Activated T-cell treated with anti-CD3 and anti-CD28 coated beads for 1 hour (primary cell): ENCODE results near the gene COPS9.

Experiments
- DNase-seq: peaks from one replicate; pipeline ENCODE4 v3.0.0-alpha.2; 2020; ENCODE audit warnings: low read depth

Gene COPS9

GRCh38 chr2:240147911-240148587, 11.9 kb upstream of the COPS9 start:
- DNase-seq = no peak

GRCh38 chr2:240147382-240147781, 11.3 kb upstream of the COPS9 start:
- no peak for DNase-seq

GRCh38 chr2:240146627-240147278, 10.6 kb upstream of the COPS9 start:
- DNase-seq = no peak

- no peak for DNase-seq
Measured at GRCh38 chr2:240146141-240146561, 10.0 kb upstream of the COPS9 start.

GRCh38 chr2:240145461-240145860, 9.4 kb upstream of the COPS9 start:
- DNase-seq = no peak

- no peak for DNase-seq
Measured at GRCh38 chr2:240144649-240145261, 8.7 kb upstream of the COPS9 start.

GRCh38 chr2:240143801-240144648, 7.9 kb upstream of the COPS9 start:
- peak; percentile 81 for DNase-seq

- no peak for DNase-seq
Measured at GRCh38 chr2:240143276-240143675, 7.2 kb upstream of the COPS9 start.

- no peak for DNase-seq
Measured at GRCh38 chr2:240142859-240143258, 6.8 kb upstream of the COPS9 start.

GRCh38 chr2:240142256-240142775, 6.2 kb upstream of the COPS9 start:
- no peak for DNase-seq

GRCh38 chr2:240141736-240142135, 5.6 kb upstream of the COPS9 start:
- DNase-seq = no peak

GRCh38 chr2:240140920-240141319, 4.8 kb upstream of the COPS9 start:
- no peak for DNase-seq

GRCh38 chr2:240140511-240140910, 4.4 kb upstream of the COPS9 start, which contains the start of gene OTOS:
OTOS (minus strand) TSS chr2:240140658; CDS start chr2:240140326, 332 bp downstream.
- no peak for DNase-seq

GRCh38 chr2:240139666-240140393, 3.7 kb upstream of the COPS9 start:
- DNase-seq = no peak

- DNase-seq = no peak
Measured at GRCh38 chr2:240139011-240139441, 2.9 kb upstream of the COPS9 start.

GRCh38 chr2:240138254-240138984, 2.3 kb upstream of the COPS9 start:
- no peak for DNase-seq

GRCh38 chr2:240137596-240138253, 1.6 kb upstream of the COPS9 start:
- DNase-seq = no peak

- peak; percentile 6 for DNase-seq
Measured at GRCh38 chr2:240136671-240137292, 677 bp upstream of the COPS9 start.

GRCh38 chr2:240135706-240136012, 446 bp downstream of the COPS9 start:
- no peak for DNase-seq
